ENCODE data around the gene GARNL3. TPM values are rescaled to one million over a fixed set of nuclear protein-coding genes. Genes with fewer than 3 reads are reported as not detected.
A peak's percentile ranks its signal among the peaks of the same experiment; 100 is the strongest.

Gene GARNL3
- total and polyA plus RNA-seq, 2 of the 13 experiments (the other 11 are each of a cell fraction or from before 2014, with no cell fraction given), result 3.9 to 11.0 TPM

GRCh38 chr9:127423934-127424675 is 159.5 kb downstream of the GARNL3 start, which contains the start of gene ZNF79 (continued):
- TF ChIP-seq ZNF441 (CRISPR knock-in tag; IDR thresholded peaks at IDR 0.05; ENCODE audit: borderline replicate concordance) (peak; percentile 17; the same call in 1 of the 2 replicates), HOXA9 (CRISPR knock-in tag; IDR thresholded peaks at IDR 0.05; ENCODE audit: borderline replicate concordance) (no peak), WIZ (CRISPR knock-in tag; IDR thresholded peaks at IDR 0.05) (no peak), U2AF2 (IDR thresholded peaks at IDR 0.05; ENCODE audit: low read depth, low read length) (0 out of 2 replicates have a peak, but pooled peaks have one; percentile 44), BHLHE40 (IDR thresholded peaks at IDR 0.05; ENCODE audit: low read length) (no peak), FOXA3 (CRISPR knock-in tag; IDR thresholded peaks at IDR 0.05) (peak; percentile 14; the same call in 1 of the 2 replicates), NBN (conservative IDR thresholded peaks at IDR 0.05) (no peak), MLX (CRISPR knock-in tag; IDR thresholded peaks at IDR 0.05) (0 out of 2 replicates have a peak, but pooled peaks have one; percentile 10), IRF9 (CRISPR knock-in tag; IDR thresholded peaks at IDR 0.05; ENCODE audit: borderline replicate concordance) (no peak), ZBTB7B (CRISPR knock-in tag; IDR thresholded peaks at IDR 0.05) (peak; percentile 35; the same call in 1 of the 2 replicates), FOXK2 (IDR thresholded peaks at IDR 0.05) (no peak), ZNF263 (CRISPR knock-in tag; IDR thresholded peaks at IDR 0.05) (0 out of 2 replicates have a peak, but pooled peaks have one; percentile 11), IKZF4 (CRISPR knock-in tag; IDR thresholded peaks at IDR 0.05; ENCODE audit: borderline replicate concordance, low read depth, not compliant biosample characterization) (no peak), GATA4 (IDR thresholded peaks at IDR 0.05; ENCODE audit: borderline replicate concordance, low read depth) (0 out of 2 replicates have a peak, but pooled peaks have one; percentile 36), ZNF20 (CRISPR knock-in tag; IDR thresholded peaks at IDR 0.05) (no peak), MTF1 (CRISPR knock-in tag; IDR thresholded peaks at IDR 0.05) (peak; percentile 92), NKX3-1 (CRISPR knock-in tag; IDR thresholded peaks at IDR 0.05) (no peak; the same call in 1 of the 2 replicates), KLF6 (CRISPR knock-in tag; IDR thresholded peaks at IDR 0.05) (0 out of 2 replicates have a peak, but pooled peaks have one; percentile 55), RCOR2 (CRISPR knock-in tag; IDR thresholded peaks at IDR 0.05) (no peak; the same call in 1 of the 2 replicates), PRDM4 (CRISPR knock-in tag; IDR thresholded peaks at IDR 0.05; ENCODE audit: borderline replicate concordance) (no peak), IRF2 (CRISPR knock-in tag; IDR thresholded peaks at IDR 0.05) (peak; percentile 58; the same call in 1 of the 2 replicates), ZFX (CRISPR knock-in tag; IDR thresholded peaks at IDR 0.05; ENCODE audit: low read depth) (peak; percentile 83), ZNF619 (CRISPR knock-in tag; IDR thresholded peaks at IDR 0.05) (no peak)
- TF ChIP-seq, protein P1, sequence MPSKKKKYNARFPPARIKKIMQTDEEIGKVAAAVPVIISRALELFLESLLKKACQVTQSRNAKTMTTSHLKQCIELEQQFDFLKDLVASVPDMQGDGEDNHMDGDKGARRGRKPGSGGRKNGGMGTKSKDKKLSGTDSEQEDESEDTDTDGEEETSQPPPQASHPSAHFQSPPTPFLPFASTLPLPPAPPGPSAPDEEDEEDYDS (CRISPR knock-in tag; IDR thresholded peaks at IDR 0.05), result peak; percentile 64
- TF ChIP-seq, protein P2, sequence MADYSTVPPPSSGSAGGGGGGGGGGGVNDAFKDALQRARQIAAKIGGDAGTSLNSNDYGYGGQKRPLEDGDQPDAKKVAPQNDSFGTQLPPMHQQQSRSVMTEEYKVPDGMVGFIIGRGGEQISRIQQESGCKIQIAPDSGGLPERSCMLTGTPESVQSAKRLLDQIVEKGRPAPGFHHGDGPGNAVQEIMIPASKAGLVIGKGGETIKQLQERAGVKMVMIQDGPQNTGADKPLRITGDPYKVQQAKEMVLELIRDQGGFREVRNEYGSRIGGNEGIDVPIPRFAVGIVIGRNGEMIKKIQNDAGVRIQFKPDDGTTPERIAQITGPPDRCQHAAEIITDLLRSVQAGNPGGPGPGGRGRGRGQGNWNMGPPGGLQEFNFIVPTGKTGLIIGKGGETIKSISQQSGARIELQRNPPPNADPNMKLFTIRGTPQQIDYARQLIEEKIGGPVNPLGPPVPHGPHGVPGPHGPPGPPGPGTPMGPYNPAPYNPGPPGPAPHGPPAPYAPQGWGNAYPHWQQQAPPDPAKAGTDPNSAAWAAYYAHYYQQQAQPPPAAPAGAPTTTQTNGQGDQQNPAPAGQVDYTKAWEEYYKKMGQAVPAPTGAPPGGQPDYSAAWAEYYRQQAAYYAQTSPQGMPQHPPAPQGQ (CRISPR knock-in tag; IDR thresholded peaks at IDR 0.05; ENCODE audit: borderline replicate concordance), result no peak
